HG02759 (cell line): ENCODE results near the gene RAB7A.
"Not testable (repeated sequence)": the region's sequence is repeated elsewhere in the genome, so short reads cannot be mapped to it uniquely, and the experiment has no call there.

ENCODE experiments used
- ATAC-seq: cut with Tn5 transposase; IDR thresholded peaks from one replicate; pipeline ENCODE4 v1.9.1; 2021; ENCODE audit warnings: mild to moderate bottlenecking, moderate library complexity; ENCODE audit not compliant: unreplicated experiment

The RAB7A gene

DNA sequence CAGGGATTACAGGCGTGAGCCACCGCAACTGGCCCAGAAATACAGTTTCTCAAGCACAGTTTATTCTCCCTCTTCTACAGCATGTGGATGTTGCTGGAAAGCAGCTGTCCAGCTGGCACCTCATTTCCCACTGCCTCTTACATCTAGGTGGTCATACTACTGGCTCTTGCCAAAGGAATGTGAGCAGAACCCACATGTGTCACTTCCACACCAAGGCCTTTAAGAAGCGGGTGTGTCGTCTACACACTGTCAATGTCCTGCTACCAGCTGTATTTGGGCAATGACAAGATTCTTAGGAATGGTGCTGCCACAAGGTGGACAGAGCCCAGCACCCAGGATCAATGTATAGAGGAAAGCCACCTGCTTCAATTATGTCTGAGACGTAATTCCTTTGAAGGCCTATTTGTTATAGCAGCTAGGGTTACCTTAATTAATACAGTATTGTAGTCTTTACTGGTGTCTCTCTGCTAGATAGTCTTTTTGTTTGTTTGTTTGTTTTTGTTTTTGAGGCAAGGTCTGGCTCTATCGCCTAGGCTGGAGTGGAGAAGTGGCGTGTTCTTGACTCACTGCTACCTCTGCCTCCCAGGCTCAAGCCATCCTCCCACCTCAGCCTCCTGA lies 15.1 kb upstream of the RAB7A start:
- no peak for ATAC-seq

DNA sequence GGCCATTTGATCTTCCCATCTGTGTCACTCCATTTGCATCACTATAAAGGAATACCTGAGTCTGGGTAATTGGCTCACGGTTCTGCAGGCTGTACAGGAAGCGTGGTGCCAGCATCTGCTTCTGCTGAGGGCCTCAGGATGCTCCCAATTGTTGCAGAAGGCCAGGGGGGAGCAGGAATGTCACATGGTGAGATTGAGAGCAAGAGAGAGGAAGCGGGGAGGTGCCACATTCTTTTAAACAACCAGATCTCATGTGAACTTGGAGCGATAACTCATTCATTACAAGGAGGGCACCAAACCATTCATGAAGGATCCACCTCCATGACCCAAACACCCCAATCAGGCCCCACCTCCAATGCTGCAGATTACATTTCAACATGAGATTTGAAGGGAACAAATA lies 13.1 kb upstream of the RAB7A start:
- no peak for ATAC-seq

DNA sequence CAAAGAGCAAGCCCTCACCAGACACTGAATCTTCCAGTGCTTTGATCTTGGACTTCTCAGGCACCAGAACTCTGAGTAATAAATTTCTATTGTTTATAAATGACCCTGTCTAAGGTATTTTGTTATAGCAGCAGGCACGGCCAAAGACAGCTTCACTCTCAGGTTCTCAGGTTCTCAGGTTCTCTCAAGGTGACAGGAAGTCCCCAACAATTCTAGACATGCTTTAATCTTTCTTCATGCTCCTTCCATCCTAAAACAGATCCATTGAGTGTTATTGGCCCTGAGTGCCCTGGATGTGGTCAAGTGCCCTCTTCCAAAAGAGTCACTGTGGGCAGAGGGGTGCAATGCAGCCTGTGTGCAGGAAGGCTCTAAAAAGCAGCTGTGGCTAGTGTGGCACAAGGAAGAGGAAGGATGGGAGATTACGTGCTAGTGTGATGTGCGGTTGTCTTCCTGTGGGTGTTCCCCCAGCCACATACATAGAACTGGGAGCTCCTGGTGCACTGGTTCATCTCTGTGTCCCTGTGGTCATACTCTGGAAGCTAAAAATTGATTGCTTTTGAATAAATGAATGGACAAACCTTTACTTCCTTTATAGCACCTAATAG lies 11.0 kb upstream of the RAB7A start:
- peak; percentile 39 for ATAC-seq

DNA sequence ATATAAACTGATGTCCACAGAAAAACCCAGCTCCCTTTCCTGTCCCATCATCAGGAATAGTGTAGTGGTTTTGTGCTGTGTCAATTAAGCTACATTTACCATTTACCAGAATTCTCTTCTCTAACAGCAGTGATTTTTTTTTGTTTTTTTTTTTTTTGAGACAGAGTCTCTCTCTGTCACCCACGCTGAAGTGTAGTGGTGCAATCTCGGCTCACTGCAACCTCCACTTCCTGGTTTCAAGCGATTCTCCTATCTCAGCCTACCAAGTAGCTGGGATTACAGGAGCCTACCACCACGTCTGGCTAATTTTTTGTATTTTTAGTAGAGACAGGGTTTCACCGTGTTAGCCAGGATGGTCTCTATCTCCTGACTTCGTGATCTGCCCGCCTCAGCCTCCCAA lies 7.1 kb upstream of the RAB7A start:
- ATAC-seq = not testable (repeated sequence)

DNA sequence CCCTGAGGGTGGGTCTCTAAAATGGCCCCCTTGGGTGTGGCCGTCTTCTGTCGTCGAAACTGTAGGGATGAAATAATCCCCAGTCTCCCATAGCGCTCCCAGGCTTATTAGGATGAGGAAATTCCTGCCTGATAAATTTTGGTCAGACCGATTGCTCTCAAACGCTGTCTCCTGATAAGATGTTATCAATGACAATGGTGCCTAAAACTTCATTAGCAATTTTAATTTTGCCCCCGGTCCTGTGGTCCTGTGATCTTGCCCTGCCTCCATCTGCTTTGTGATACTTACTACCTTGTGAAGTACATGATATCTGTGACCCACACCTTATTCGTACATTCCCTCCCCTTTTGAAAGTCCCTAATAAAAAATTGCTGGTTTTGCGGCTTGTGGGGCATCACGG lies 5.1 kb upstream of the RAB7A start:
- ATAC-seq = no peak

DNA sequence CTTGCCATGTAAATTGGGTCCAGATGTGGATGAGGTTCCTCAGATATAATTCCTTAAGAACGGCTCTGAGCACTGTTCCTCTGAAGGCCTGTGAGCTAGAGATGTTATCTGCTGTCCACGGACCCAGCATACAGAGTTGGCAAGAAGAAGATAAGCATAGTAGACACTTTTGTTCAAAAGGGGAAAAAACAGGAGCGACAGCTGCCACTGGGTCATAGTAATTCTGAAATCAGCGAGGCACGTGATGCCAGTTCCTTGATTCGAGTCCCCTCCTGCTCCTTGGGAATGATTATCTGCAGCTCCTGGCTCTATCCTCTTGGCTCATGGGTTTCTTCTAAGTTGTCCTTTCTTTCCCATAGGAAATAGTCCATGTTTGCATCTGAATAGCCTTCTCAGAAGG lies 2.5 kb upstream of the RAB7A start:
- no peak for ATAC-seq

DNA sequence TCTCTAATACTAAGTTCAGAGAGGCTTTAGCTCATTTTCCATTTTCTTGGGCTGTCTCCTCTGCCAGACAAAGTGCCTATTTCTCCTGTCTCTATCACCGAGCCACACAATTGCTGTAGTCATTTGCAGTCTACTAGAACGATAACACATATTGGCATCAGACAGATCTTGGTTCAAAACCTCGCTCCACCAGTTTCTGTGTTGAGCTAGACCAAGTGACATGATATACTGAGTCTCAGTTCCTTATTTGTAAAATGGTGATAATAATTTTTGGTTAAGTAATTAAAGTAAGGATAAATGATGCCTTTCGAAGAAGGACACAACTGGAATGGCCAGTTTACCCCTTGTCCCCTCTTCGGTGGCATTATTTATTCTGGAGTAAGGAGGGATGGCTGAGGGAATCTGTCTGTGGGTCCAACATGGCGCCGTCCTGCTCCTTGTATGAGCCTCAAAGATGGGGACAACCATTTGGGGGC lies 398 bp upstream of the RAB7A start:
- ATAC-seq = peak; percentile 23

DNA sequence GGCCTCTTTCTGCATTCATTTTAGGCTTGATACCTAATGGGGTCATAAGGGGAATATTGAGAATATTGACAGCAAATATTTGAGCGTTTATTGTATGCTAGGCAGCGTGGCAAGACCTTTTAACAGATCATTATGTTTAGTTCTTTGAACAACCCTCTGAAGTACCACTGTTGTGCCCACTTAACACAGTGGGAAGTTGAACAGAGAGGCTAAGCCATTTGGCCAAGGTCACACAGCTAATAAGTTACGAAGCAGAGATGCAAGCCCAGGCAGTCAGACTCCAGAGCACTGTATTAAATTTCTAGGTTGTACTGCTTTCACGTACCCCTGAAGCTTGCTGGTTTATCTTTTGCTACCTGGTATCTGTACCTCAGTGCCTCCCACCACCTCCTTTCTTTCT lies 1.1 kb downstream of the RAB7A start:
- no peak for ATAC-seq

DNA sequence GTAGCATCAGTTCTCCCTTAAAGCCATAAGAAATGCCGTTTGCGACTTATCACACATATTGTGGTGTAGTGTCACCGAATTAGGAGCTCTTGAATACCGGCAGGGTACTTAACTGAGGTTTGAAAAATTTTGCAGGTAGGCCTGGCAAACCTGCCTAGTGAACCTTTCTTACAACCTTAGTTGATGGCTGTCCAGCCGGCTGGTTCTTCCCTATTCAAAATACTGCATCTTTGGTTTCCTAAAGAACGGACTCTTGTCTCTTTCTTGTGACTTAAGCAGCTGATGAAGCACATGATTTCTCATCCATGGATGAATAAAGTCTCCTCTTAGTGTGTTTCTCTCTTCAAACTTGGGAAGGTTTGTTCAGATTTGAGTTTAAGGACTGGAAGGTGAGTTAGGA lies 1.5 kb downstream of the RAB7A start:
- no peak for ATAC-seq

DNA sequence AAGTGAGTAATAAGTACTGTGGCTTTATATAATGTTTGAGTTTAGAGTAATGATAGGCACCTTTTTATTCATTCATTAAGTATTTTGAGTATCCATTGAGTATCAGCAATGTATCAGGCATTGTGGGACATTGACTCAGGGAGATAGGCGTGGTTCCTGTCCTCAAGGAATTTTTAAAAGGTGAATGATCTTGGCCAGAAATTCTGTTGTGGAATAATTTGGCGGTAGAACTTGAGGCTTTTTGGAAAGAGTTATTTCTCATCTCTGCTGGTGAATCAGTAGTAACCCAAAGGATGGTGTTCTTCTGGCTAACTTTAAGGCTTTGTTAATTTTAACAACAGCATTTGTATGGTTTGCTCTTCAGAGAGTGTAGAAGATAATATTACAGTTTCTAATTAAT lies 2.0 kb downstream of the RAB7A start:
- ATAC-seq = no peak

DNA sequence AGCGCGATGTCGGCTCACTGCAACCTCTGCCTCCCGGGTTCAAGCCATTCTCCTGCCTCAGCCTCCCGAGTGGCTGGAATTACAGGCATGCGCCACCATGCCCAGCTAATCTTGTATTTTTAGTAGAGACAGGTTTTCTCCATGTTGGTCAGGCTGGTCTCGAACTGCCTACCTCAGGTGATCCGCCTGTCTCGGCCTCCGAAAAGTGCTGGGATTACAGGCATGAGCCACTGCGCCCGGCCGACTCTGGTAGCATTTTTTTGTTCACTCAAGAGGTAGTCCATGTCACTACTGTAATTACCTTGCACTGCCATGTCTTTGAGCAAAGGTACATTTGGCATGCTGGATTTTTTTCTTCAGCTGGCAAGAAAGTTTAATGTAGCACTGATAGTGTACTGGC lies 2.5 kb downstream of the RAB7A start:
- ATAC-seq = not testable (repeated sequence)

DNA sequence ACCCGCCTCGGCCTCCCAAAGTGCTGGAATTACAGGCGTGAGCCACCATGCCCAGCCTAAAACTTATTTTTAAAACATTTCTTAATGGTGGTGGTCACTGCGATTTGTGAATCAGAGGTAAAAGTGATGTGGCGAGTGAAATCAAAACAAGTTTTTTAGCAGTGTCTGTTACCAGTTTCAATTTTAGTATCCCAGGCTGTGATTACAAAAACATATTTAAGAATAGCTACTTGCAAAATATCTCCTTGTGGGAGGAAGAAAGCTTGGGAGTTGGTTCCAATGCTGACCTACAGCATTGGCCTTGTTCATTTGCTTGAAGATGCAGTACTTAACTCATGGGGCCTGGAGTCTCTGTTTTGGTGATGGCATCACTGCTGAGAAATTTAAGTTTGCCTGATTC lies 4.5 kb downstream of the RAB7A start:
- ATAC-seq = no peak

DNA sequence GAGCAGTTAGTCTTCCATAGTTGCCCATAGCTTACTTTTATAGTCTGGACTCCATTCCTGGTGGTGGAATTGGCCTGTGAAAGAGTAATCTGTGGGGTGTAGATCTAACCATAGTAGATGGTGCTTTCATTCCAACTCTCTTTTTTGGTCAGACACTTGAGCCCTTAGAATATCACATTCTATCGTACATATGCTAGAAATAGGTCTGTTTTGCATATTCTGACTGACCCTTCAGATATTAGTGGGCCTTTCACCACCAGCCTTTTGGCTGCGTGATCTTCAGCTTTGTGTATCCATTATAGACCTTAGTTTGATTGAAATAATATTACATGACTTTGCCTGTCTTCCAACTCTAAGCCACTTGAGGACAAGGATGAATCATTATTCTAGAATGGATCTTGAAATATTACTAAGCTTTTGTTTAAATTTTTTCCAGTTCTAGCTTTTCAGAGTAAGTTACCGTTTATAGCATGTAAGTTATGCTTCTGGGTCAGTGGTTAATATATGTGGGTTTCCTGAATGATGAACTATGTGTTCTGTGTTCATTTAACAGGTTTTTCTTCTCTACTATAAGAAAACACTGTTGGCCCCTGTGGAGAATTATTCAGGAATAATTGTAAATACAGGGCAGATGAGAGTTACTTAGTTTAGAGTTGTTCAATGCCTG lies 8.7 kb downstream of the RAB7A start:
- ATAC-seq = peak; percentile 60

DNA sequence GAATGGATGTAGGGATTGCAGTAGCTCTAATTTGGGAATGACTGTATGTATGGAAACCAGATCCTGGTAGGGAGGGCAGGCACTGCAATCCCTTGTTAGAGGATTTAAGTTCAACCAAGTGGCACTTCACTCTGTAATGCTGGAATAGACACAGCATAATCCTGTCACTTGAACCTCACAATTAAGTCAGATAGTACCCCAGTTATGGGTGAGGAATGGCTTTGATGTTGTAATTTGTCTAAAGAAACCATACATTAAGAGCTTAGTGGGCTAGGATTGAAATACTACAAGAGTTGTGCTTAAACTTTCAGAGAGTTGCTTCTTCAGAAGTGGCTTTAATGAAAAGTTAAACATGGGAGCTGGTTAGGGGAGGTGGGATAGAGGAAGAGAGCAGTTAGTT lies 9.3 kb downstream of the RAB7A start:
- no peak for ATAC-seq

DNA sequence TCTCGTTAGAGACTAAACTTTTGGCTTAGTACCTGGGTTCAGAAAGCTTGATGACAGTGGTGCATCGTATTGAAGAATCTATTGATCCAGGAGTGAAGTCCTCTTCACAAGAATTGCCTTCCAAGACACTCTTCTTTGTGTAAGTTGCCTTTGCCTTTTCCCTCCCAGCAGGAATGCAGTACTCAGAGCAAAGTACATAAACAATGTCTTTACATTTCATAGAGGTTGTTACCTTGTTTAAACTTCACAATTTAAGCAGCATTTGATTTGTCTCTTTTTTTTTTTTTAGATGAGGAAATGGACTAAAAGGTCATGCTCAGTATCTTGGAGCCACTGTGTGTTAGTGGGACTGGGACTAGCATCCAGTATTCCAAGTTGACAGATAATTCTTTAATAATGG lies 9.9 kb downstream of the RAB7A start:
- ATAC-seq = no peak

DNA sequence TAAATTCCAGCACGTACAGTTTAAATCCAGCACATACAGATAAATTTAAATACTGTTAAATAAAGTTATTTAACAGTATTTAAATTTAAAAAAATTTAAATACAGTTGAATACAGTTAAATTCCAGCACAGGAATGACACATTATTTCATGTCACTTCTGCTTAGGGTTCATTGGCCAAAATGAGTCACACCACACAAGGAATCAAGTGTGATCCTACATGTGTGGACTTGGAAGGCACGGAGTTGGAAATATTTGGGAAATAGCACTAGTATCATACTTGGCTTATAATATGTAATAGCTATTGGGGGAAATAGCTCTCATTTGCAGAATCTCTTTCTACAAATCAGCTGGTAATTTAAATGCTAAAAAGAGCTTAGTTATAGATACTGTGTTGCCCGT lies 10.6 kb downstream of the RAB7A start:
- no peak for ATAC-seq

DNA sequence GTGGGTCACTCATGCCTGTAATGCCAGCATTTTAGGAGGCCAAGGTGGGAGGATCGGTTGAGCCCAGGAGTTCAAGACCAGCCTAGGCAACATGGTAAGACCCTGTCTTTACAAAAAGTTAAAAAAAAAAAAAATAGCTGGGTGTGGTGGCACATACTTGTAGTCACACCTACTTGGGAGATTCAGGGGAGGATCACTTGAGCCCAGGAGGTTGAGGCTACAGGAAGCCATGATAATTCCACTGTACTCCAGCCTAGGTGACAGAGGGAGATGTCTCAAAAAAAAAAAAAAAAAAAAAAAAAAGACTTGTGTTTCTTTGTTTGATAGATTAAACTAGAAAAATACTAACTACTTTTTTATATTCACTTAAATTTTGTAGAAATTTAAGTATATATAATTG lies 14.6 kb downstream of the RAB7A start:
- no peak for ATAC-seq

DNA sequence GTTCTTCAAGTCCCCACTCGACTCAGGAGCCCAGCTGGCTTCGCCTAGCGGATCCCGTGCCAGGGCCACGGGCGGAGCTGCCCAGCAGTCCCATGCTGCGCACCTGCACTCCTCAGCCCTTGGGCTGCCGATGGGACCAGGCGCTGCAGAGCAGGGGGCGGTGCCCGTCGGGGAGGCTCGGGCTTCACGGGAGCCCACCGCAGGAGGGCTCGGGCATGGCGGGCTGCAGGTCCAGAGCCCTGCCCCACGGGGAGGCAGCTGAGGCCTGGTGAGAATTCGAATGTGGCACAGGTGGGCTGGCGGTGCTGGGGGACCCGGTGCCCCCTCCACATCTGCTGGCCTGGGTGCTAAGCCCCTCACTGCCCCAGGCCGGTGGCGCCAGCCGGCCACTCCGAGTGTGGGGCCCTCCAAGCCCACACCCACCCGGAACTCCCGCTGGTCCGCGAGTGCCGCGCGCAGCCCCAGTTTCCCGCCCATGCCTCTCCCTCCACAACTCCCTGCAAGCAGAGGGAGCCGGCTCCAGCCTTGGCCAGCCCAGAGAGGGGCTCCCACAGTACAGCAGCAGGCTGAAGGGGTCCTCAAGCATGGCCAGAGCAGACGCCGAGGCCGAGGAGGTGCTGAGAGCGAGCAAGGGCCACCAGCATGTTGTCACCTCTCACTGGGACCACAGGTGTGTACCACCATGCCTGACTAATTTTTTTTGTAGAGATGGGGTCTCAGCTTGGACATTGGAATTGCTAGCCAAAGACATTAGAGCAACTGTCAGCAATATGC lies 17.0 kb downstream of the RAB7A start:
- no peak for ATAC-seq

DNA sequence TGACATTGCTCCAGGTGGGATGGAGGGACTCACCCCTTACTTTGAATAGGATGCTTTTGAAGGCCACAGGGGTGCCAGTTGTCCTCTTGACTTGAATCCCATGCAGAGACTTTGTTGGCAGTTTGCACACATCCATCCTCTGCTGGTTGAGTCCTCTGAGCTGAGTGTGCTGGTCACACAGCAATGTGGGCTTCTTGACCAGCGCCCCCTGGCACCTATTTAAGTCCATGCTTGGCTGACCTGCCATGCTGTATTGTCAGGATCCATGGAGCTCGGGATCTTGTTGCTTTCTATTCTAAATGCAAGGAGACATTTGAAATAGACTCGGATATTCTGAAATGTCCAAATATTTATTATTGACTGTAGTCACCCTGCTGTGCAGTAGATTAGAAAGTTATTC lies 19.8 kb downstream of the RAB7A start:
- no peak for ATAC-seq

DNA sequence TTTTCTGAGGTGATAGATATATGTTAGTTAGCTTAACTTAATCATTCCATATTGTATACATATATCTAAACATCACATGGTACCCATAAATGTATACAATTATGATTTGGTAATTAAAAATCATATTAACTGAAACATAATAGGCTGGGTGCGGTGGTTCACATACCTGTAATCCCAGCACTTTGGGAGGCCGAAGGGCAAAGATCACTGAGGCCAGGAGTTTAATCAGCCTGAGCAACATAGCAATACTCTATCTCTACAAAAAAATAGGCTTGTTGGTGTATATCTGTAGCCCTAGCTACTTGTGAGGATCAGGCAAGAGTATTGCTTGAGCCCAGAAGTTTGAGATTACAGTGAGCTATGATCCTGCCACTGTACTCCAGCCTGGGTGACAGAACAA lies 20.9 kb downstream of the RAB7A start:
- ATAC-seq = no peak

DNA sequence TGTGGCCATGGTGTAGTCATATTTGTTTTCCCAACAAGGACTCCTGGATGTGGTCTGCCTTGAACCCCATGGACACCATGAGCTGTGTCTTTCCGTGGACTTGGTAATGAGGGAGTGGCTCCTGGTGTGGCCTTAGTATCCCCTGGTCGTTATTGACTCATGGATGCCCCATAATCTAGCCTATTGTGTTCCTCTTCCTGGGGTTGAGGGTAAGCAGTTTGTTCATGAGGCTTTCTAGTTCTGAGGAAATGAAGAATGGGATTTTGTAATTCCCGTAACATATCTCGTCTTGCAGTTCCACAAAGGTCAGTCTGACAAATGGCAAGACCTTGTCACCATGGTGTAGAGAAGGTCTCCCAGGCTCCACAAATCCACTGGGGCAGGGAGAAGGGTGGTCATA lies 22.6 kb downstream of the RAB7A start:
- ATAC-seq = no peak

DNA sequence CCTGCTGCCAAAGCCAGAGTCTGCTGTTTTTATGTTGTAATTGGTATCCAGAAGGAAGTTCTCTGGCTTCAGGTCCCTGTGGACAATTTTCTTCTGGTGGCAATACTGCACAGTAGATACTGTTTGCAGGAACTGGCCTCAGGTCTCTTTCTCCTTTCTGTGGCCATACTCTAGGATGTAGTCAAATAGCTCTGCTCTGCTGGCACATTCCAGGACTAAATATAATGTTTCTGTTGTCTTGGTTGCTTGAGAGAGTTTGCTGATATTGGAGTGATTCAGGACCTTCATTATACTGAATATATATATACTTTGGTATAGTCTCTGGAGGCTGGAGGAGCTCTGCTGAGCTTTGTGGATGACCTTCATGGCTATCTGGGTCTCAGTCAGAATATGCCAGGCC lies 23.1 kb downstream of the RAB7A start:
- no peak for ATAC-seq
